ENCODE data around the gene MXRA7. TPM values are rescaled to one million over a fixed set of nuclear protein-coding genes. Genes with fewer than 3 reads are reported as not detected.

MXRA7 gene
- total RNA-seq, 1 donor from 2014 or later, result 236 TPM

- Mint-ChIP-seq H3K4me3 (ENCODE audit: unreplicated experiment) (no peak overlapping the region), H3K36me3 (ENCODE audit: unreplicated experiment) (peaks cover 9% of the 10 kb centered on the region), H3K4me1 (ENCODE audit: low read depth, unreplicated experiment) (no peaks in the 10 kb centered on the region), H3K27me3 (ENCODE audit: unreplicated experiment) (no peaks in the 10 kb centered on the region), H3K27ac (ENCODE audit: unreplicated experiment) (no peak overlapping the region), H3K9me3 (ENCODE audit: unreplicated experiment) (peaks cover 2% of the 10 kb centered on the region)
- no peak for DNase-seq
- TF ChIP-seq, protein P1, sequence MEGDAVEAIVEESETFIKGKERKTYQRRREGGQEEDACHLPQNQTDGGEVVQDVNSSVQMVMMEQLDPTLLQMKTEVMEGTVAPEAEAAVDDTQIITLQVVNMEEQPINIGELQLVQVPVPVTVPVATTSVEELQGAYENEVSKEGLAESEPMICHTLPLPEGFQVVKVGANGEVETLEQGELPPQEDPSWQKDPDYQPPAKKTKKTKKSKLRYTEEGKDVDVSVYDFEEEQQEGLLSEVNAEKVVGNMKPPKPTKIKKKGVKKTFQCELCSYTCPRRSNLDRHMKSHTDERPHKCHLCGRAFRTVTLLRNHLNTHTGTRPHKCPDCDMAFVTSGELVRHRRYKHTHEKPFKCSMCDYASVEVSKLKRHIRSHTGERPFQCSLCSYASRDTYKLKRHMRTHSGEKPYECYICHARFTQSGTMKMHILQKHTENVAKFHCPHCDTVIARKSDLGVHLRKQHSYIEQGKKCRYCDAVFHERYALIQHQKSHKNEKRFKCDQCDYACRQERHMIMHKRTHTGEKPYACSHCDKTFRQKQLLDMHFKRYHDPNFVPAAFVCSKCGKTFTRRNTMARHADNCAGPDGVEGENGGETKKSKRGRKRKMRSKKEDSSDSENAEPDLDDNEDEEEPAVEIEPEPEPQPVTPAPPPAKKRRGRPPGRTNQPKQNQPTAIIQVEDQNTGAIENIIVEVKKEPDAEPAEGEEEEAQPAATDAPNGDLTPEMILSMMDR (IDR thresholded peaks at IDR 0.05; ENCODE audit: partially characterized antibody, unreplicated experiment), result no peak
Measured at GRCh38 chr17:76644995-76645394, 65.8 kb downstream of the MXRA7 start.

GRCh38 chr17:76643553-76644148, 67.1 kb downstream of the MXRA7 start, which contains the start of gene ST6GALNAC1:
Gene ST6GALNAC1 (minus strand): TSS chr17:76643757. CDS start chr17:76643638, 119 bp downstream.
- Mint-ChIP-seq H3K4me3 (ENCODE audit: unreplicated experiment) (no peak within 1 kb of the TSS), H3K9me3 (ENCODE audit: unreplicated experiment) (peaks cover 2% of the 10 kb centered on the region), H3K27ac (ENCODE audit: unreplicated experiment) (no peak within 1 kb of the TSS), H3K27me3 (ENCODE audit: unreplicated experiment) (no peaks in the 10 kb centered on the region), H3K4me1 (ENCODE audit: low read depth, unreplicated experiment) (no peaks in the 10 kb centered on the region), H3K36me3 (ENCODE audit: unreplicated experiment) (peaks cover 9% of the 10 kb centered on the region)
- DNase-seq, result no peak
- TF ChIP-seq, protein P1 (IDR thresholded peaks at IDR 0.05; ENCODE audit: partially characterized antibody, unreplicated experiment), result no peak

- no peak overlapping the region for H3K4me3 Mint-ChIP-seq (ENCODE audit: unreplicated experiment)
- TF ChIP-seq, protein P1 (IDR thresholded peaks at IDR 0.05; ENCODE audit: partially characterized antibody, unreplicated experiment), result no peak
- H3K27ac Mint-ChIP-seq (ENCODE audit: unreplicated experiment), result no peak overlapping the region
- peaks cover 2% of the 10 kb centered on the region for H3K9me3 Mint-ChIP-seq (ENCODE audit: unreplicated experiment)
- H3K27me3 Mint-ChIP-seq (ENCODE audit: unreplicated experiment), result no peaks in the 10 kb centered on the region
- no peak for DNase-seq
- peaks cover 9% of the 10 kb centered on the region for H3K36me3 Mint-ChIP-seq (ENCODE audit: unreplicated experiment)
- no peaks in the 10 kb centered on the region for H3K4me1 Mint-ChIP-seq (ENCODE audit: low read depth, unreplicated experiment)
Measured at GRCh38 chr17:76642994-76643393, 67.8 kb downstream of the MXRA7 start.

- Mint-ChIP-seq H3K36me3 (ENCODE audit: unreplicated experiment) (peaks cover 9% of the 10 kb centered on the region), H3K9me3 (ENCODE audit: unreplicated experiment) (peaks cover 2% of the 10 kb centered on the region), H3K27me3 (ENCODE audit: unreplicated experiment) (no peaks in the 10 kb centered on the region), H3K4me3 (ENCODE audit: unreplicated experiment) (no peak overlapping the region), H3K4me1 (ENCODE audit: low read depth, unreplicated experiment) (no peaks in the 10 kb centered on the region), H3K27ac (ENCODE audit: unreplicated experiment) (no peak overlapping the region)
- DNase-seq, result no peak
- TF ChIP-seq, protein P1 (IDR thresholded peaks at IDR 0.05; ENCODE audit: partially characterized antibody, unreplicated experiment), result no peak
Measured at GRCh38 chr17:76642032-76642561, 68.7 kb downstream of the MXRA7 start.

DNA sequence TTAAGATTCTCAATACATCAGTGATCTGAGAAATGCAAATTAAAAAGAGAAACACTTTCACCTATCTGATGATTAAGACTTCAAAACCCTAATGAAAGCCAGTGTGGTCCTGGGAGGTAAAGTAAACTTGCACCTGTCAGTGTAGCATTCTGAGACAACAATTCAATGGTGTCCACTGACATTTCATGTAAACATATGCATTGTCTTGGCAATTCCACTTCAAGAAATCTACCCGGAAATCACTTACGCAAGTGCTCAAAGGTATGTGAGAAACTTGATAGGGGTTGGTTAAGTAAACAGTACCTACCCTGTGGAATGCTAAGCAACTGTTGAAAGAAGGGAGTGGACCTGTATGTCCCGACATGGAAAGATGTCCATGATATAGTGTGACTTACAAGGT, 69.3 kb downstream of the MXRA7 start:
- Mint-ChIP-seq H3K27me3 (ENCODE audit: unreplicated experiment) (no peaks in the 10 kb centered on the region), H3K4me3 (ENCODE audit: unreplicated experiment) (no peak overlapping the region), H3K36me3 (ENCODE audit: unreplicated experiment) (peaks cover 5% of the 10 kb centered on the region), H3K4me1 (ENCODE audit: low read depth, unreplicated experiment) (no peaks in the 10 kb centered on the region), H3K9me3 (ENCODE audit: unreplicated experiment) (peaks cover 2% of the 10 kb centered on the region), H3K27ac (ENCODE audit: unreplicated experiment) (no peak overlapping the region)
- TF ChIP-seq, protein P1 (IDR thresholded peaks at IDR 0.05; ENCODE audit: partially characterized antibody, unreplicated experiment), result no peak
- no peak for DNase-seq

All from glutamatergic neuron (in vitro differentiated cells).